Measurements from ENCODE around the gene AMN1.

DNA sequence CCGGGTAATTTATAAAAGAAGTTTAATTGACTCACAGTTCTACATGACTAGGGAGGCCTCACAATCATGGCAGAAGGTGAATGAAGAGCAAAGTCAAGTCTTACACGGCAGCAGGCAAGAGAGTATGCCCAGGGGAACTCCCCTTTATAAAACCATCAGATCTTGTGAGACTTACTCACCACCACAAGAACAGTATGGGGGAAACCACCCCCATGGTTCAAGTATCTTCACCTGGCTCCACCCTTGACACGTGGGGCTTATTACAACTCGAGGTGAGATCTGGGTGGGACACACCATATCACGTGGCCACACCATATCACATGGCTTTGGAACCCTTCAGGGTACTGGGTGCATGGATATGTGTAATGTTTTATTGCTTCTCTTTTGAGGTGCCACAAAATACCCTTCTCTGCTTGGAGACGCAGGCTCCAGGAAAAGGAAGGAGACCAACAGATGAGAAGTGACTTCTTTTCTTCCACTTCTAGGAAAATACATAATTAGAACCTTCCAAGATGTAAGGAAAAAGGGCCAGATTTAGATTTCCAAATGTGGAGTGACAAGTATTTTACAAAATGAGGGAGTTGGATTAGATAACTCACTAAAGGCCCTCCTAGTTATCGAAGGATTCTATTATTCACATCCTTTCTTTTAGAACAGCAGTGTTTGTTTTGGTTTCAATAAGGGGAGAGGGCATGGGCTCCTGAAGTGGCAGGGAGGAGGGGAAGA is 102.4 kb downstream of the AMN1 start:
- no peak for TF ChIP-seq POLR2A (IDR thresholded peaks at IDR 0.05)
- TF ChIP-seq, protein P1, sequence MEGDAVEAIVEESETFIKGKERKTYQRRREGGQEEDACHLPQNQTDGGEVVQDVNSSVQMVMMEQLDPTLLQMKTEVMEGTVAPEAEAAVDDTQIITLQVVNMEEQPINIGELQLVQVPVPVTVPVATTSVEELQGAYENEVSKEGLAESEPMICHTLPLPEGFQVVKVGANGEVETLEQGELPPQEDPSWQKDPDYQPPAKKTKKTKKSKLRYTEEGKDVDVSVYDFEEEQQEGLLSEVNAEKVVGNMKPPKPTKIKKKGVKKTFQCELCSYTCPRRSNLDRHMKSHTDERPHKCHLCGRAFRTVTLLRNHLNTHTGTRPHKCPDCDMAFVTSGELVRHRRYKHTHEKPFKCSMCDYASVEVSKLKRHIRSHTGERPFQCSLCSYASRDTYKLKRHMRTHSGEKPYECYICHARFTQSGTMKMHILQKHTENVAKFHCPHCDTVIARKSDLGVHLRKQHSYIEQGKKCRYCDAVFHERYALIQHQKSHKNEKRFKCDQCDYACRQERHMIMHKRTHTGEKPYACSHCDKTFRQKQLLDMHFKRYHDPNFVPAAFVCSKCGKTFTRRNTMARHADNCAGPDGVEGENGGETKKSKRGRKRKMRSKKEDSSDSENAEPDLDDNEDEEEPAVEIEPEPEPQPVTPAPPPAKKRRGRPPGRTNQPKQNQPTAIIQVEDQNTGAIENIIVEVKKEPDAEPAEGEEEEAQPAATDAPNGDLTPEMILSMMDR (IDR thresholded peaks at IDR 0.05), result no peak

All from testis (tissue), 2 donors.